HG03432 (cell line): ENCODE results near the gene MCOLN2.
"Not testable (repeated sequence)": the region's sequence is repeated elsewhere in the genome, so short reads cannot be mapped to it uniquely, and the experiment has no call there.

Experiments
- ATAC-seq: cut with Tn5 transposase; IDR thresholded peaks from one replicate; pipeline ENCODE4 v1.9.1; 2021; ENCODE audit warnings: mild to moderate bottlenecking, moderate library complexity; ENCODE audit not compliant: unreplicated experiment

The MCOLN2 gene

GRCh38 chr1:84996846-84997666, at the start of gene MCOLN2:
MCOLN2 (minus strand) TSS chr1:84997113; CDS start chr1:84996872, 241 bp downstream.
- ATAC-seq: peak; percentile 60

DNA sequence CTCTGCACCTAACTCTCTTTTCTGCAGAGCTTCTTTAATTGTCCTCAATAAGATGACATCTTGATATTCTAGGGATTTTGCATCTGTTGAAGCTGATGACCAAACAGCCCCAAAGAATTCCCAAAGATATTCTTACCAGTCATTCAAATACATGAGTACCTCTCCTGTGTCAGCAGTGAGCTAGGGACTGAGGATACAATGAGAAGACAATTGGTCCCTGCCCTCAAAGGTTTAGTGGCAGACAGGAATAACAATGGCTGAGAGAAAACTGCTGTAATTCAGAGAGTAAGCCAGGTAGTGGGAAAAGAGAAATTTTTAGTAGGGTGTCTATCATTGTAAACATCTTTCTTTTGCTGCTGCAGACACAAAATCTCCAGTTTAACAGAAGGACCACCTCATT, 45.5 kb upstream of the MCOLN2 start:
- no peak for ATAC-seq

DNA sequence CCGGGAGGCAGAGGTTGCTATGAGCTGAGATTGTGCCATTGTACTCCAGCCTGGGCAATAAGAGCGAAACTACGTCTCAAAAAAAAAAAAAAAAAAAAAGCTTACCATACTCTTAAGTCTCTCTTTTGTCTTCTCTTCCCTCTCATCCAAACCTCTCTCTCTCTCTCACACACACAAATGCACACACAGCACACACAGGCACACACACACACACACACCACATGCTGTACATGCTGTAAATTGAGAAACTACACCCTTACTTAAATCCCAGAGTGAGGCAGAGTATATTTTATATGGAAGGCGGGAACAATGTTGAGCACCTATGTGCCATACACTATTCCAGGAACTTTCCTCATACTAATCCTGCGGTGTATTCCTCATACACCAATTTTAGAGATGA, 44.9 kb upstream of the MCOLN2 start:
- ATAC-seq: no peak

GRCh38 chr1:85033221-85033620, 36.3 kb upstream of the MCOLN2 start:
- ATAC-seq: peak; percentile 40

- ATAC-seq: no peak
Measured at GRCh38 chr1:85030536-85030935, 33.6 kb upstream of the MCOLN2 start.

DNA sequence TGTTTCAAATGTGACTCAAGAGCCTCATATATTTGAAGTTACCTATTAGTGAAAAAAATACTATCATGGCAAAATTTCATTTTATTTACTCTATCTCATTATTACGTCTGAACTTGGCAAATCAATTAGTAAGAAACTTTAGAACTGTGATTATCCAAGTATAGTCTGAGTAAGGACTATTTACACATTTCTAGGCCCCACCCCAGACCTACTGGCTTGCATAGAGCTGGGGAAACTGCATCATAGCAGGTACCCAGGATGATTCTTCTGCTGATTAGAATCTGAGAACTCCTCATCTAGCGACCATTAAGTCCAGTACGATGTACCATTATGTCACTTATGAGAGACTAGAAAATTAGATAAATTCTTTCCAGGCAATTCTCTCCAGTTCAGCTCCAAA, 31.2 kb upstream of the MCOLN2 start:
- ATAC-seq: no peak

GRCh38 chr1:85027242-85027983, 30.5 kb upstream of the MCOLN2 start:
- ATAC-seq: peak; percentile 91

DNA sequence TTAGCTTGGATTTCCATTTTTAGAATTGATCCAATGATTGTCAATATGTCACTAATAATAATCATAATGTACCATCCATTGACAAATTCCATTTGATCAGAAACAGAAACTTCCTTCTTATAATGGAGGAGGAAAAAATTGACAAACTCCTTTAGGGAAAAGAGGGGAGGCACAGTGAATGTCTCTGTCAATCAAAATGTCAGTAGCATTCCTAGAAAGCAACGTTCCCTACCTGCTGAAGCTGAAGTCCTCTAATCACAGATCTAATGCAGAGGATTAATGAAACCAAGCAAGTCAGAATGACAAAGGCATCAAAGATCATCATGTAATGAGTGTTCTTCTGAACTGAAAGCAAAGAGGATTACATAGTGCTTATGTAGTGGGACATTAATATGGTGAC, 29.0 kb upstream of the MCOLN2 start:
- no peak for ATAC-seq

GRCh38 chr1:85024736-85025135, 27.8 kb upstream of the MCOLN2 start:
- ATAC-seq: no peak

DNA sequence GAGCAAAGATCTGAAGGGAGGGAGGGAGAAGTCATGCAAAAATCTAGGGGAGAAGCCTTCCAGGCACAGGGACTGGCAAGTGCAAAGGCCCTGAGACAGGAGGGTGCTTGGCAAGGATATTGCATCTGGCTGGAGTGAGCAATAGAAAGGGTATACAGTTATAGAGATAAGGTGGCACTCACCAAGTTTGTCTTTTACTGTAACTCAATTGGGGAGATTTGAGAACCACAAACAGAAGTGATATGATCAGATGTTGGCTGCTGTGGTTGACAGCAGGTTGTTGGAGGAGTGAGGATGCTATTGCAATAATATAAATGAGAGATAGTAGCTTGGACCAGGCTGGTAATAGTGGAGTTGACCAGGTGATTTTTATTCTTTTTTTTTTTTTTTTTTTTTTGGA, 25.8 kb upstream of the MCOLN2 start:
- no peak for ATAC-seq

- ATAC-seq: no peak
Measured at GRCh38 chr1:85019994-85020393, 23.1 kb upstream of the MCOLN2 start.

DNA sequence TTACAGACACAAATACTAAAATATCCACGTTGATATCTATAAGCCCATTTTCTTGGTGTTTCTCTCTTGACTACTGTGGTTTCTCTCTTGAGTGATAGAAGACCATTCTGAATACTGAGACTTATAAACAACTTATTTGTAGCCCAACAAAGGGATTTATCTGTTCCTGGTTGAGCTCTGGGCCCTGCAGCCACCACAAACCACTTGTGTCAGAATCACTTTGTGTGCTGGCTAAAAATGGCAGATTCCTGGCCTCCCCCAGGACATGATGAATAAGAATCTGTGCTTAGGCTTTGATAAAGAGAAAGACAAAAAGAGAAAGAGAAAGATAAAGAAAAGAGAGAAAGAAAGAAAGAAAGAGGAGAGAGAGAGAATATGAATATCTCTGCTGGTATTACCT, 18.9 kb upstream of the MCOLN2 start:
- ATAC-seq: no peak

- not testable (repeated sequence) for ATAC-seq
Measured at GRCh38 chr1:85005641-85006040, 8.7 kb upstream of the MCOLN2 start.

DNA sequence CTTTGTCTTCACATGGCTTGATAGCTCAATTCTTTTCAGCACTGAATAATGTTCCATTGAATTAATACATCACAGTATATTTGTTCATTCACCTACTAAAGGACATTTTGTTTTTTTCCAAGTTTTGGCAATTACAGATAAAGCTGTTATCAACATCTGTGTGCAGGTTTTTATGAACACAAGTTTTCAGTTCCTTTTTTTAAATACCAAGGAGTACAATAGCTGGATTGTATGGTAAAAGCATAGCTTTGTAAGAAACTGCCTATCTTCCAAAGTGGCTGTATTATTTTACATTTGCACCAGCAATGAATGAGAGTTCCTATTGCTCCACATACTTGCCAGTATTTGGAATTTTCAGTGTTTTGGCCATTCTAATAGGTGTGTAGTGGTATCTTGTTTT, 4.8 kb upstream of the MCOLN2 start:
- ATAC-seq: no peak

DNA sequence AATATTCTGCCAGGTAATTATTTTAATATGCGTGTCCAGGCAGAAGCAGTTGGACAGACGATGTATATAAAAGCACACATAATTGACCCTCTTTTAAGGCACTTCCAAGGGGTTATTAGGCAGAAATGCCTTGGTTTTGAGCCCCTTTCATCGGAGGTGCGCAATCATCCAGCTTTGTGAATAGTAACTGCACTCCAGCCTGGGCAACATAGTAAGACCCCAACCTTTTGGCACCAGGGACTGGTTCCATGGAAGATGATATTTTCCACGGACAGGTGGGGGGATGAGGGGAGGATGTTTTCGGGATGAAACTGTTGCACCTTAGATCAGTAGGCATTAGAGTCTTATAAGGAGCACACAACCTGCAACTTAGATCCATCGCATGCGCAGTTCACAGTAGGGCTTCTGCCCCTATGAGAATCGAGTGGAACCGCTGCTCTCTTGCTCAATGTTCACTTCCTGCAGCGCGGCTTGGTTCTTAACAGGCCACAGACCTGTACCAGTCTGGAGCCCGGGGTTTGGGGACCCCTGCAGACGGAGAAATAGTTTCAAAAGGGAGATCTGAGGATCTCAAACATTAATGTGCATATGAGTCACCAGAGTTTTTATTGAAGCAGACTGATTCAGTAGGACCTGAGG, 1.8 kb upstream of the MCOLN2 start:
- peak; percentile 44 for ATAC-seq

GRCh38 chr1:84997667-84998600, 1.0 kb upstream of the MCOLN2 start:
- ATAC-seq: no peak

DNA sequence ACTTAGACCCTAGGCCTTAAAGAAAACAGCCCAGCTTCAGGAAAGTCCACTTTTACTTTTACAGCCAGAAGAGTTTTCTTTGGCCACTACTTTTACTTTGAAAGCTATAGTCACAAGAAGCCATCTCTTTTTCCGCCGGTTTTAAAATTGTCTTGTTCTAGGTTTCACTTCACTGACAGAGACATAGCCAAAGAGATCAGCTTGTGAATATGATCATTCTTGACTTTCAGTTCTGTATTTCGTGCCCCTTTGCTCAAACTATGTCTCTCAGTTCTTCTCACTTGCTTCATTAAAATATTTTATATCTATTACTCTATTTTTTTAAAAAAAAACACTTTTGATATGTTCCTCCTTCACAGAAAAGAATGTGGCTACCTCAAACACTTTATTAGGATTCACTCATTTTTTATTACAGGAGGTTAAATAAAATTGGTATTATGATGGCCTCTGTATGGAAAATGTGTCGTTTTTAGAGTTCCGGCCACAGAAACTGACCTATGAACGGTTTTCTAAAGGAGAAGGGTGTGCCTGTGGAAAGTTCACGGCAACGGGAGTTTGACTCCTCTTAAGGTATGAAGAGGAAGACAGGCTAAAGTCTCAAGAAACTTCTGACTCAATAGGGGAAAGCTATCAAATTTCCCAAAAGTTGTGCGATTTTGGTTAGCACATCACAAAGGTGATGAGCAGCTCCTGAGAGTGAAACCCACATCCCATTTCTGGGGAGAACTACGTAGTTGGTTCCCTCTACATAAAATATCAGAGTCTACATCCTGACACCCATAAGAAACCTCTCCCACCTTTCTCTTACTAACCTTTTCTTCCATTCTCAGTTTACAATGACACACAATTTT, 1.2 kb downstream of the MCOLN2 start:
- ATAC-seq: peak; percentile 39

DNA sequence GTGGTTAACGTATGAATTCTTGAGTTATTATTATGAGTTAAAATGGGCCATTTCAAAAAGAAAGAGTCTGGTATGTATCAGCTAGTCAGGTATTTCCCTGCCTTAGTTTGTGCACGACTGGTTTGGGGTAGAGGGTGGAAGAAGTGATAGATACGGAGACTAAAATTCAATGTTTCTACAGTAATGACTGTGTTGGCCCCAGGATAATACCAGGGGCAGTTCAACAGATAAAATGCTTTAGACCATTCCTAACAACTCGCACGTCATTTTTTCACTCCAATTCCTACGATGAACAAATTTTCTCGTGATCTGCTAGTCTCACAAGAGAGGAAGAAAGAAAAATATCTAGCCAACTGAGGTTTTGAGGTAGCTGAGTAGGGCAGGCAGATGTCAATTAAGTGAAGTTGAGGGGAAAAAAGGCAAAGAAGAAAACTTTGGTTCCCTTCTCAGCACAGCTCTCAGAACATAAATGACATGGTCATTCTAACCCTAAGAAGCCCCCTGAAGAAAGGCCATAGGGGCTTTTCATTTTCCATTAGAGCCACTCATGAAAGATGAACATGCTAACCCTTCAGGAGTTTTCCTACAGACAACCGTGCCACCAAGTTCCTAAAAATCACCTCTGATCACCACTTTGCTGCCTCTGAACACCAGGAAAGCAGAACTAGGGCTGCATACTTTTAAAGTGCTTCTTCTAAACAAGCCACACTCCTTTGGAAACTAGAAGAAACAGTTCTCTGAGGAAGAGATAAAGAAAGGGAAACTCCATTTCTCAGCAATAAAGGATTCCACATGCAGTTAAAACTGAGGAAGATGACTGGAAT, 5.6 kb downstream of the MCOLN2 start:
- peak; percentile 40 for ATAC-seq

- peak; percentile 73 for ATAC-seq
Measured at GRCh38 chr1:84988588-84988987, 8.3 kb downstream of the MCOLN2 start.
